MCF 10A (cell line): ENCODE measurements around the gene SAP25. TPM values are rescaled to one million over a fixed set of nuclear protein-coding genes. Genes with fewer than 3 reads are reported as not detected.

Experiments used
- BruUV-seq: library from RNA; stranded (reverse); fragments of 400-500 nt; replicated peaks from 2 replicates; lab custom pipeline; 2021; lab: Mats Ljungman, UMichigan
- CTCF ChIA-PET: fragments of 300-600 bp; sonication (Branson Sonifier 250); formaldehyde crosslinking; extraction: SDS; loops from one replicate; lab custom pipeline; 2021; ENCODE audit warnings: antibody characterized with exemption, inconsistent platforms; lab: Yijun Ruan, JAX
- POLR2A ChIA-PET: fragments of 300-600, 350-650 bp; sonication (Branson Sonifier 250); formaldehyde crosslinking; extraction: SDS; loops from one replicate; lab custom pipeline; 2020; ENCODE audit warnings: antibody characterized with exemption, inconsistent platforms; lab: Yijun Ruan, JAX
- DNase-seq: peaks from one replicate; pipeline ENCODE4 v3.0.0-alpha.2; 2018; ENCODE audit not compliant: unreplicated experiment
- H3K27ac Mint-ChIP-seq: one replicate; pipeline ENCODE4 v1.8.0; 2022; ENCODE audit warnings: mild to moderate bottlenecking, low read depth, mixed read lengths; ENCODE audit not compliant: unreplicated experiment
- H3K27me3 Mint-ChIP-seq: one replicate; pipeline ENCODE4 v1.8.0; 2022; ENCODE audit warnings: mixed read lengths; ENCODE audit not compliant: insufficient read depth, unreplicated experiment
- H3K36me3 Mint-ChIP-seq: one replicate; pipeline ENCODE4 v1.8.0; 2022; ENCODE audit warnings: mild to moderate bottlenecking, moderate library complexity, mixed read lengths; ENCODE audit not compliant: insufficient read depth, unreplicated experiment
- H3K4me1 Mint-ChIP-seq: one replicate; pipeline ENCODE4 v1.8.0; 2022; ENCODE audit warnings: mixed read lengths; ENCODE audit not compliant: insufficient read depth, unreplicated experiment
- H3K4me3 Mint-ChIP-seq: one replicate; pipeline ENCODE4 v1.8.0; 2022; ENCODE audit warnings: mild to moderate bottlenecking, moderate library complexity, mixed read lengths; ENCODE audit not compliant: unreplicated experiment
- H3K9me3 Mint-ChIP-seq: one replicate; pipeline ENCODE4 v1.8.0; 2022; ENCODE audit warnings: mixed read lengths; ENCODE audit not compliant: unreplicated experiment
- intact Hi-C: fragments of 100-400 bp; cut with micrococcal nuclease; formaldehyde crosslinking; loops from 2 replicates; pipeline ENCODE4 v1.14.1; 2022
- total RNA-seq: library from RNA; stranded (reverse); gene quantifications from 2 replicates; pipeline ENCODE4 v1.2.3, GENCODE V29; 2022
- TF ChIP-seq, protein P1 (sequence below): fragments of 200-600 bp; IDR thresholded peaks from one replicate; pipeline ENCODE4 v1.8.0; 2022; ENCODE audit warnings: antibody characterized with exemption, mild to moderate bottlenecking; ENCODE audit not compliant: unreplicated experiment

SAP25 gene
- total RNA-seq, 1 experiment from 2014 or later = 1.2 TPM

DNA sequence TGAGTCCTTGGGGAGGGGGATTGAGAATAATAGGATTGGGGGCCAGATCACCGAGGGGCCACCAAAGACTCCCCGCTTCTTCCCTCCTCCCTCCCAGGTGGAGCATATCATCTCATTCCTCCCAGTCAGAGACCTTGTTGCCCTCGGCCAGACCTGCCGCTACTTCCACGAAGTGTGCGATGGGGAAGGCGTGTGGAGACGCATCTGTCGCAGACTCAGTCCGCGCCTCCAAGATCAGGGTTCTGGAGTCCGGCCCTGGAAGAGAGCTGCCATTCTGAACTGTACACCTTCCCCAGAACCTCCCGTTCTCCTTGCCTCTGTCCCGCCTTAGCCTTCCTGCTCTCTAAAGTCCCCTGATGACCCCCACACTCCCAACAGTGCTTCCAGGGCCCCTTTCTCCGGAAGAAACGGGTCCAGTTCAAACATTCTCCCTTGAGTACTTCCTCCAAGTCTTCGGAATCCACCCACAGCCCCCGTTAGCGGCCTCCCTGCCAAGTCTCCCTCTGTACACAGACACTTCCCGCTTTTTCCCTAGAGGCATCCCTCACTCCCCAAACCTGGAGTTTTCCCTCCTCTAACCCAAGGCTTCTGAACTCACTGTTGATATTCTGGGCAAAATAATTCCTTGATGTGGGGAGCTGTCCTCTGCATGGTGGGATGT lies 16.5 kb upstream of the SAP25 start:
- intact Hi-C loops = no loop called here
- no TSS peak for BruUV-seq
- Mint-ChIP-seq H3K4me3 (no peak overlapping the region), H3K9me3 (no peaks in the 10 kb centered on the region), H3K27ac (no peak overlapping the region), H3K36me3 (peaks cover 3% of the 10 kb centered on the region), H3K27me3 (no peaks in the 10 kb centered on the region), H3K4me1 (peaks cover 2% of the 10 kb centered on the region)
- CTCF ChIA-PET = interaction anchor here (0.6 kb wide), 1 partner anchor 43 kb away, joined by 4 read pairs; no protein-coding TSS in a partner anchor
- no peak for DNase-seq
- POLR2A ChIA-PET = no interaction called here
- TF ChIP-seq, protein P1, sequence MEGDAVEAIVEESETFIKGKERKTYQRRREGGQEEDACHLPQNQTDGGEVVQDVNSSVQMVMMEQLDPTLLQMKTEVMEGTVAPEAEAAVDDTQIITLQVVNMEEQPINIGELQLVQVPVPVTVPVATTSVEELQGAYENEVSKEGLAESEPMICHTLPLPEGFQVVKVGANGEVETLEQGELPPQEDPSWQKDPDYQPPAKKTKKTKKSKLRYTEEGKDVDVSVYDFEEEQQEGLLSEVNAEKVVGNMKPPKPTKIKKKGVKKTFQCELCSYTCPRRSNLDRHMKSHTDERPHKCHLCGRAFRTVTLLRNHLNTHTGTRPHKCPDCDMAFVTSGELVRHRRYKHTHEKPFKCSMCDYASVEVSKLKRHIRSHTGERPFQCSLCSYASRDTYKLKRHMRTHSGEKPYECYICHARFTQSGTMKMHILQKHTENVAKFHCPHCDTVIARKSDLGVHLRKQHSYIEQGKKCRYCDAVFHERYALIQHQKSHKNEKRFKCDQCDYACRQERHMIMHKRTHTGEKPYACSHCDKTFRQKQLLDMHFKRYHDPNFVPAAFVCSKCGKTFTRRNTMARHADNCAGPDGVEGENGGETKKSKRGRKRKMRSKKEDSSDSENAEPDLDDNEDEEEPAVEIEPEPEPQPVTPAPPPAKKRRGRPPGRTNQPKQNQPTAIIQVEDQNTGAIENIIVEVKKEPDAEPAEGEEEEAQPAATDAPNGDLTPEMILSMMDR = no peak

DNA sequence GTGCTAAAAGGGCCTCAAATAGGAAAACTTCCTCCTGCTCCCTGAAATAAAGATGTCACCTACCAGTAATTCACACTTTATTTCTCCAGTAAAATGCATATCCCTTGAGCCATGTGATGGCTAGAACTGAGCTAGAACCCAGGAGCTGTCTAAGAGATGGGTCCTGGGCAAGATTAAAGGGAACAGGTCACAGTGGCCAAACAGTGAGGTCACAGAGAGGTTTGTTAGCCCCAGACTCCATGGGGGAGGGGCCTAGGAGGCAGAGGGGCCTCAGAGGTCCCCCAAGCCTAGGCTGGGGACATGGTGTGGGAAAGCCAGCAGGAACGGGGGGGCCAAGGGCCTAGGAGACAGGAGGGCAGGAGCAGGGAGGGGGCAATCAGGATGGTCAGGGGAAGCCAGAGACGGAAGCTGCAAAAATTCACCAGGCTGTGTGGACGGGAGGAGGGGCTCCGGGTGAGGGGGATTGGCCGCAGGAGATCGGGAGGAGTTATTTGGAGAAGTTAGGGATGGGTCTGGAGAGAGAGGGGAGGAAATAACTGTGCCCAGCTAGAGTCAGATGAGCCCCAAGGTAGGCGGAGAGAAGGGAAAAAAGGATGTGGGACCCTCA lies 15.7 kb upstream of the SAP25 start:
- TF ChIP-seq, protein P1 = no peak
- Mint-ChIP-seq H3K4me1 (peaks cover 6% of the 10 kb centered on the region), H3K36me3 (peaks cover 6% of the 10 kb centered on the region), H3K4me3 (no peak overlapping the region), H3K27ac (no peak overlapping the region), H3K9me3 (no peaks in the 10 kb centered on the region), H3K27me3 (no peaks in the 10 kb centered on the region)
- DNase-seq = no peak
- BruUV-seq = no TSS peak
- intact Hi-C loops = no loop called here
- ChIA-PET POLR2A (interaction anchor here (1.3 kb wide), 1 partner anchor 43 kb away, joined by 4 read pairs; no protein-coding TSS in a partner anchor), CTCF (interaction anchor here (0.6 to 1.3 kb wide), 6 partner anchors 15 to 200 kb away, joined by 3 to 5 read pairs (median 3); partner anchors contain the start of gene MOSPD3)

DNA sequence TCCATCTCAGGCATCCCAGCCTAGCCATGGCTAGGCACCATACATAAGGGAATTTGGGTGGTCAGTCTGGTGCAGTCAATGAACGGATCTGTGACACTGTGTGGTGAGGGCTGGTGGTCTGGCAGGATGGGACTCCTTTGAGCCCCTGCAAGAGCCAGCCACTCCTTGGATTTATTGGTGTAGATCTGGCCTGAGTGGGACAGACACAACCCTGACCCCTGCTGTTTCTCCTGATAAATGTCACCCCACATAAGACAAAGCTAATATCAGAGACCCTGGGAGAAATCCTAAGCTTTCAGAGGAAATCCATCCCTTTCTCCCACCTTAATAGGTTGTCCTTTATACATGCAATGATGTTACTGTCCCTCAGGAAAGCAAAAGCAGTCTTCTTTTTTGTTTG lies 14.7 kb upstream of the SAP25 start:
- intact Hi-C loops = loop anchor here (1.0 kb wide), 1 partner anchor 24 kb away; no protein-coding TSS in a partner anchor
- no peaks in the 10 kb centered on the region for H3K9me3 Mint-ChIP-seq
- ChIA-PET POLR2A (interaction anchor here (1.3 kb wide), 1 partner anchor 42 kb away, joined by 4 read pairs; no protein-coding TSS in a partner anchor), CTCF (interaction anchor here (0.7 to 1.3 kb wide), 8 partner anchors 16 to 201 kb away, joined by 3 to 5 read pairs (median 3); partner anchors contain the start of gene MOSPD3)
- no peaks in the 10 kb centered on the region for H3K27me3 Mint-ChIP-seq
- H3K4me1 Mint-ChIP-seq = peaks cover 13% of the 10 kb centered on the region
- BruUV-seq = no TSS peak
- no peak for DNase-seq
- H3K27ac Mint-ChIP-seq = no peak overlapping the region
- H3K4me3 Mint-ChIP-seq = peak overlapping the region; percentile 12
- peaks cover 6% of the 10 kb centered on the region for H3K36me3 Mint-ChIP-seq
- TF ChIP-seq, protein P1 = peak; percentile 31
